ENCODE measurements around the gene HPCAL1. TPM values are rescaled to one million over a fixed set of nuclear protein-coding genes. Genes with fewer than 3 reads are reported as not detected.

HPCAL1 gene
- total RNA-seq, 1 experiment from 2014 or later = 189 TPM

- DNase-seq (ENCODE audit: extremely low read depth, low read depth) = no peak
These were observed 96.7 kb downstream of the HPCAL1 start for GRCh38 chr2:10399358-10399757.

GRCh38 chr2:10400002-10400401 lies 97.3 kb downstream of the HPCAL1 start:
- DNase-seq (ENCODE audit: extremely low read depth, low read depth) = no peak

- DNase-seq (ENCODE audit: extremely low read depth, low read depth) = no peak
These were observed 97.9 kb downstream of the HPCAL1 start for GRCh38 chr2:10400568-10400977.

GRCh38 chr2:10400978-10401951 lies 98.6 kb downstream of the HPCAL1 start:
- DNase-seq (ENCODE audit: extremely low read depth, low read depth) = no peak

GRCh38 chr2:10402062-10402585 lies 99.4 kb downstream of the HPCAL1 start:
- DNase-seq (ENCODE audit: extremely low read depth, low read depth) = no peak

- no peak for DNase-seq (ENCODE audit: extremely low read depth, low read depth)
These were observed 100.0 kb downstream of the HPCAL1 start for GRCh38 chr2:10402653-10403215.

- DNase-seq (ENCODE audit: extremely low read depth, low read depth) = no peak
These were observed 101.8 kb downstream of the HPCAL1 start for GRCh38 chr2:10404324-10405143.

GRCh38 chr2:10405448-10405847 lies 102.7 kb downstream of the HPCAL1 start:
- DNase-seq (ENCODE audit: extremely low read depth, low read depth) = peak; percentile 98

GRCh38 chr2:10406016-10406415 lies 103.3 kb downstream of the HPCAL1 start:
- DNase-seq (ENCODE audit: extremely low read depth, low read depth) = no peak

GRCh38 chr2:10406491-10407188 lies 103.9 kb downstream of the HPCAL1 start:
- peak; percentile 46 for DNase-seq (ENCODE audit: extremely low read depth, low read depth)

GRCh38 chr2:10407432-10407831 lies 104.7 kb downstream of the HPCAL1 start:
- DNase-seq (ENCODE audit: extremely low read depth, low read depth) = no peak

- DNase-seq (ENCODE audit: extremely low read depth, low read depth) = peak; percentile 93
These were observed 105.3 kb downstream of the HPCAL1 start for GRCh38 chr2:10407841-10408648.

GRCh38 chr2:10408649-10409579 lies 106.2 kb downstream of the HPCAL1 start:
- DNase-seq (ENCODE audit: extremely low read depth, low read depth) = peak; percentile 86

- DNase-seq (ENCODE audit: extremely low read depth, low read depth) = no peak
These were observed 107.5 kb downstream of the HPCAL1 start for GRCh38 chr2:10410001-10410822.

GRCh38 chr2:10410823-10411437 lies 108.2 kb downstream of the HPCAL1 start:
- DNase-seq (ENCODE audit: extremely low read depth, low read depth) = no peak

GRCh38 chr2:10411557-10411956 lies 108.9 kb downstream of the HPCAL1 start:
- no peak for DNase-seq (ENCODE audit: extremely low read depth, low read depth)

- no peak for DNase-seq (ENCODE audit: extremely low read depth, low read depth)
These were observed 109.7 kb downstream of the HPCAL1 start for GRCh38 chr2:10412380-10412779.
